Panc1 (cell line): Measurements from ENCODE around the gene UGT1A8.
"Not testable (repeated sequence)": the region's sequence is repeated elsewhere in the genome, so short reads cannot be mapped to it uniquely, and the experiment has no call there.

Experiments
- POLR2AphosphoS5 ChIP-seq: IDR thresholded peaks from 2 replicates; pipeline ENCODE4 v1.6.1; 2012; ENCODE audit warnings: mild to moderate bottlenecking, low read depth, low read length, moderate library complexity
- REST ChIP-seq, 2 experiments: IDR thresholded peaks; 2 replicates each; pipeline ENCODE4 v1.6.1; 2011 to 2012; ENCODE audit warnings: low read depth in 2 of 2, control low read depth in 1 of 2, low read length in 1 of 2, mild to moderate bottlenecking in 1 of 2, moderate library complexity in 1 of 2; ENCODE audit not compliant: insufficient read depth in 1 of 2
- SIN3A ChIP-seq: IDR thresholded peaks from 2 replicates; pipeline ENCODE4 v1.6.1; 2012; ENCODE audit warnings: low read depth, mild to moderate bottlenecking, low read length, moderate library complexity, borderline replicate concordance; ENCODE audit not compliant: insufficient read depth
- TF ChIP-seq, protein P1 (sequence below): fragments of 450-650 bp; IDR thresholded peaks from 2 replicates; pipeline ENCODE4 v1.5.1; 2017; ENCODE audit warnings: mild to moderate bottlenecking

DNA sequence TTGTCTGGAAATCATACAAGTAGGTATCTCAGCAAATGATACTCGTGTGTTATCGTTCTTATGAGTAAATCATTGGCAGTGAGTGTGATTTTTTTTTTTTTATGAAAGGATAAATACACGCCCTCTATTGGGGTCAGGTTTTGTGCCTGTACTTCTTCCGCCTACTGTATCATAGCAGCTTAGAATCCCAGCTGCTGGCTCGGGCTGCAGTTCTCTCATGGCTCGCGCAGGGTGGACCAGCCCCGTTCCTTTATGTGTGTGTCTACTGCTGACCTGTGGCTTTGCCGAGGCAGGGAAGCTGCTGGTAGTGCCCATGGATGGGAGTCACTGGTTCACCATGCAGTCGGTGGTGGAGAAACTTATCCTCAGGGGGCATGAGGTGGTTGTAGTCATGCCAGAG, 18.9 kb downstream of the UGT1A8 start, which contains the start of gene UGT1A10:
- TF ChIP-seq, protein P1, sequence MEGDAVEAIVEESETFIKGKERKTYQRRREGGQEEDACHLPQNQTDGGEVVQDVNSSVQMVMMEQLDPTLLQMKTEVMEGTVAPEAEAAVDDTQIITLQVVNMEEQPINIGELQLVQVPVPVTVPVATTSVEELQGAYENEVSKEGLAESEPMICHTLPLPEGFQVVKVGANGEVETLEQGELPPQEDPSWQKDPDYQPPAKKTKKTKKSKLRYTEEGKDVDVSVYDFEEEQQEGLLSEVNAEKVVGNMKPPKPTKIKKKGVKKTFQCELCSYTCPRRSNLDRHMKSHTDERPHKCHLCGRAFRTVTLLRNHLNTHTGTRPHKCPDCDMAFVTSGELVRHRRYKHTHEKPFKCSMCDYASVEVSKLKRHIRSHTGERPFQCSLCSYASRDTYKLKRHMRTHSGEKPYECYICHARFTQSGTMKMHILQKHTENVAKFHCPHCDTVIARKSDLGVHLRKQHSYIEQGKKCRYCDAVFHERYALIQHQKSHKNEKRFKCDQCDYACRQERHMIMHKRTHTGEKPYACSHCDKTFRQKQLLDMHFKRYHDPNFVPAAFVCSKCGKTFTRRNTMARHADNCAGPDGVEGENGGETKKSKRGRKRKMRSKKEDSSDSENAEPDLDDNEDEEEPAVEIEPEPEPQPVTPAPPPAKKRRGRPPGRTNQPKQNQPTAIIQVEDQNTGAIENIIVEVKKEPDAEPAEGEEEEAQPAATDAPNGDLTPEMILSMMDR: not testable (repeated sequence)
- not testable (repeated sequence) for TF ChIP-seq REST (IDR thresholded peaks at IDR 0.05; ENCODE audit: insufficient read depth in 1 of 2, low read depth in 2 of 2, low read length in 1 of 2); POLR2AphosphoS5; SIN3A
